NB4 (cell line): ENCODE data around the gene TIFAB.

ENCODE experiments used
- DNase-seq: peaks from one replicate; pipeline ENCODE4 v3.0.0; 2010; ENCODE audit warnings: low read depth
- H3K4me3 ChIP-seq: one replicate; pipeline ENCODE4 v1.5.1; 2011; ENCODE audit warnings: mild to moderate bottlenecking, low read depth, low read length, moderate library complexity
- MYC ChIP-seq: IDR thresholded peaks from 2 replicates; pipeline ENCODE4 v1.6.1; 2011; ENCODE audit warnings: low read depth, low read length
- POLR2A ChIP-seq: IDR thresholded peaks from 2 replicates; pipeline ENCODE4 v1.6.1; 2011; ENCODE audit warnings: mild to moderate bottlenecking; ENCODE audit not compliant: insufficient read length; ENCODE audit errors: extremely low read depth
- TF ChIP-seq, protein P1 (sequence below): IDR thresholded peaks from one replicate; pipeline ENCODE4 v1.5.1; 2012; ENCODE audit warnings: low read depth, low read length
- TF ChIP-seq, protein P2 (sequence below): IDR thresholded peaks from 2 replicates; pipeline ENCODE4 v1.6.1; 2011; ENCODE audit warnings: low read depth, low read length

The TIFAB gene

DNA sequence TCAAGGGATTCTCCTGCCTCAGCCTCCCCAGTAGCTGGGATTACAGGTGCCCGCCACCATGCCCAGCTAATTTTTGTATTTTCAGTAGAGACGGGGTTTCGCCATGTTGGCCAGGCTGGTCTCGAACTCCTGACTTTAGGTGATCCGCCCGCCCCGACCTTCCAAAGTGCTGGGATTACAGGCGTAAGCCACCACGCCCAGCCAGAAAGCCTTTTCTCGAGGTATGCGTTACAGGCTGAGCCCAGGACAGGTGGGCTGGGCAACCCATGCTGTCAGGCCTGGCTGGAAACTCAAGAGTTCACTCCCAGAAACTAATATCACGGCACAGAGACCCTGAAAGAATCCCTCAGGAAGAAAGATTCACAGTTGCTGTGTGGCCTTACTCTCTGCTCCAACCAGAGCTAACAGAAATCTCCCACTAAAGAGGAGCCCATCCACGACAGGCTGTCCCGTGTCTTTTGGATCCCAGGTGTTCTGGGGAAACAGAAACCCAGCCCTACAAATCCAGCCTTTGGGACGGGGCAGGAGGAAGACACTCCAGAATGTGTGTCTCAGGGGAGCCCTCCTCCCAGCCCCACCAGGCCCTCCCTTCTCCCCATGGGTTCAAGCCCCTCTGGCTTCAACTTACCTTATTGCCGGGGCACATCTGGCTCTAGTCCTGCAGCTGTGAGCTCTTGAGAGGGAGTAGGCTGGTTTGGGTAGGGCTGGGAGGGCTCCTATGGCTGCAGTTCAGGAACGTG lies 400 bp downstream of the TIFAB start:
- no peak overlapping the region for H3K4me3 ChIP-seq
- no peak for TF ChIP-seq MYC
- TF ChIP-seq, protein P1, sequence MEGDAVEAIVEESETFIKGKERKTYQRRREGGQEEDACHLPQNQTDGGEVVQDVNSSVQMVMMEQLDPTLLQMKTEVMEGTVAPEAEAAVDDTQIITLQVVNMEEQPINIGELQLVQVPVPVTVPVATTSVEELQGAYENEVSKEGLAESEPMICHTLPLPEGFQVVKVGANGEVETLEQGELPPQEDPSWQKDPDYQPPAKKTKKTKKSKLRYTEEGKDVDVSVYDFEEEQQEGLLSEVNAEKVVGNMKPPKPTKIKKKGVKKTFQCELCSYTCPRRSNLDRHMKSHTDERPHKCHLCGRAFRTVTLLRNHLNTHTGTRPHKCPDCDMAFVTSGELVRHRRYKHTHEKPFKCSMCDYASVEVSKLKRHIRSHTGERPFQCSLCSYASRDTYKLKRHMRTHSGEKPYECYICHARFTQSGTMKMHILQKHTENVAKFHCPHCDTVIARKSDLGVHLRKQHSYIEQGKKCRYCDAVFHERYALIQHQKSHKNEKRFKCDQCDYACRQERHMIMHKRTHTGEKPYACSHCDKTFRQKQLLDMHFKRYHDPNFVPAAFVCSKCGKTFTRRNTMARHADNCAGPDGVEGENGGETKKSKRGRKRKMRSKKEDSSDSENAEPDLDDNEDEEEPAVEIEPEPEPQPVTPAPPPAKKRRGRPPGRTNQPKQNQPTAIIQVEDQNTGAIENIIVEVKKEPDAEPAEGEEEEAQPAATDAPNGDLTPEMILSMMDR = no peak
- TF ChIP-seq, protein P2, sequence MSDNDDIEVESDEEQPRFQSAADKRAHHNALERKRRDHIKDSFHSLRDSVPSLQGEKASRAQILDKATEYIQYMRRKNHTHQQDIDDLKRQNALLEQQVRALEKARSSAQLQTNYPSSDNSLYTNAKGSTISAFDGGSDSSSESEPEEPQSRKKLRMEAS = no peak
- no peak for TF ChIP-seq POLR2A
- no peak for DNase-seq

DNA sequence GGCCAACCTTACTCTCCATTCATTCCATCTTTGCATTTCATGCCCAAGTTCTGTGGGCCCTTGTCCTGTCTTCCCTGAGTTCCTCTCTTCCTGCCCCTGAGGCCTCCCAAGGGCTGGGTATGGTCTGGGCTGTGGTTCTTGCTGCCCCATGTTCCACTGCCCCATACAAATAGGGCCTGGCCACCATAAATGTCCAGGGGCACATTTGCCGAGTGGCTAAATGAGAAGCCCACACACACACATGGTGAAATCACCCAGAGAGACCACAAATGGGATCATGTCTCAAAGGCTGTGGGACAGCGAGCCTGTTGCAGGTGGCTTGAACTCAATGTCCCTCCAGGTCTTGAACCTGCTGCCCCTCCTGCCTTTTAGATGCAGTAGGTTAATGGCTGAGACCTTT lies 1.2 kb downstream of the TIFAB start:
- no peak for DNase-seq
- H3K4me3 ChIP-seq = no peak overlapping the region
- TF ChIP-seq, protein P2 = no peak
- TF ChIP-seq MYC (no peak), POLR2A (no peak)
- TF ChIP-seq, protein P1 = no peak

DNA sequence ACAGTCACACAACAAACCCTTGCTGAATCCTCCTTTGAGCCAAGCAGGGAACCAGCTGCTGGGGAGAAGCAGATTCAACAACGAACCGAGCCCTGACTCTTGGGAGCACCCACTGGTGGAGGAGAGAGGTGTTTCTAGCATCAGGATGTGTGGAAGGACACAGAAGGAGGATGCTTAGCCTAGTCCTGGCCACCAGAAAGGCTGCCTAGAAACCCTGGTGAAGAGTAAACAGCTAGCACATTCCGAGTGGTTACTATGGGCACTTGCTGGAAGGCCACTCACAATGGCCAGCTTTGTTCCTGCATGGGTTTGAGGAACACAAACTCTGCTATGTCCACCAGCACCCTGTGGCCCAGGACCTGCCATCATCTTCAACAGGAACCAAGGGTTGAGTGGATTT lies 1.8 kb downstream of the TIFAB start:
- H3K4me3 ChIP-seq = no peak overlapping the region
- TF ChIP-seq, protein P2 = no peak
- TF ChIP-seq POLR2A (no peak), MYC (no peak)
- TF ChIP-seq, protein P1 = no peak
- no peak for DNase-seq

DNA sequence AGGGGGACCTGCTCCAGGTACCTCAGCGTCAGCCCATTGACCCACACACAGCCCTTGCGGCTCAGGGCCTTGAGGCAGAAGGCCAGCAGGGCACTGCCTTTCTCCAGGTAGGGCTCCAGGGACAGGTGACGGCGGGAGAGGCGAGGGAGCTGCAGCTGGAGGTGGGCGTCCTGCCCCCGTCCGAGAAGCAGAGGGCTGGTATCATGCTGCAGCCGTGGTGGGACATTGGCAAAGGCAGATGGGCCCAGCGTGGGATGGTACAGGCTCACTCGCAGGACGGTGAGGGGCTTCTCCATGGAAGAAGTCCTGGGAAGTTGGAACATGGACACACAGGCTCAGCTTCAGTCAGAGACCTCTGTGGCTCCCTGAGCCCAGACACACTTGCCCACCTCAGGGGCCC lies 2.5 kb downstream of the TIFAB start:
- no peak for TF ChIP-seq POLR2A
- TF ChIP-seq, protein P1 = no peak
- no peak overlapping the region for H3K4me3 ChIP-seq
- DNase-seq = no peak

DNA sequence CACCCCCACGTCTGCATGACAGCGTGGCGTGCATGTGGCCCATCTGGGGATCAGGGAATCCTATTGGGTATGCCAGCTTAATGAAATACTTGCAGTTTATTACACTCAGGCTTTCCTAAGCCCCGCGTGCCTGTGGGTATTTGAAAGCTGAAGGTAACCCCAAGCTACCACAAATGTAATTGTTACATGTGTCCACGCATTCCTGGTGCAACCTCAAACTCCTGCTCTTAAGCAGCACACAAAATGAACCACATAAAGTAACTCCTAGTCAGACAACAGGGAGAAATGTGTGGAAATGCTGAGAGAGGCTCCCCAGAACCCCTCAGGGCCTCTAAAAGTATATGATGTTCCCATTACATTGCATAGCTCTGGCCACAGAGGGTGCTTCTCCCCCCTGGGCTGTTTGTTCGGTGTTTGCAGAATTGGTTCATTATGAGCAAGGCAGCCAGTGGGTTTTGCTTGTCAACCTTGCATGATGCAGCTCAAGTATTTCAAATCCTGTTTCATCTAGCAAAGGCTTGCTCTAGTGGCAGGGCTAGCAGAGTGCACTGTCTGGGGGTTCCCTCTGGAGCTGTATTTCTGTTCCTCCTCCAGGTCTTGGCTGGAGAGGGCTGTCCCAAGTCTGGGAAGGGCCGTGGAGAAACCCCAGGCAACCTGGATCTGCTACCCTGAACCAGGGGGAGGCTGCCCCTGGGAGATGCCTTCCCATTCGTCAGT lies 3.2 kb downstream of the TIFAB start:
- H3K4me3 ChIP-seq = no peak overlapping the region
- DNase-seq = peak; percentile 52
- TF ChIP-seq, protein P2 = no peak
- TF ChIP-seq, protein P1 = peak; percentile 2
- TF ChIP-seq MYC (no peak), POLR2A (no peak)
